Dermis blood vessel endothelial cell (primary cell): ENCODE measurements around the gene SUPT6H. TPM values are rescaled to one million over a fixed set of nuclear protein-coding genes. Genes with fewer than 3 reads are reported as not detected.
"Not testable (repeated sequence)": the region's sequence is repeated elsewhere in the genome, so short reads cannot be mapped to it uniquely, and the experiment has no call there.

Experiments
- DNase-seq: peaks from one replicate; pipeline ENCODE4 v3.0.0; 2010
- total RNA-seq: library from RNA; depleted of rRNA; stranded (reverse); fragments of >200 nt; gene quantifications from 2 replicates; pipeline ENCODE4 v1.2.3, GENCODE V29; 2014

The SUPT6H gene
- total RNA-seq, 1 donor from 2014 or later: 42.2 TPM

DNA sequence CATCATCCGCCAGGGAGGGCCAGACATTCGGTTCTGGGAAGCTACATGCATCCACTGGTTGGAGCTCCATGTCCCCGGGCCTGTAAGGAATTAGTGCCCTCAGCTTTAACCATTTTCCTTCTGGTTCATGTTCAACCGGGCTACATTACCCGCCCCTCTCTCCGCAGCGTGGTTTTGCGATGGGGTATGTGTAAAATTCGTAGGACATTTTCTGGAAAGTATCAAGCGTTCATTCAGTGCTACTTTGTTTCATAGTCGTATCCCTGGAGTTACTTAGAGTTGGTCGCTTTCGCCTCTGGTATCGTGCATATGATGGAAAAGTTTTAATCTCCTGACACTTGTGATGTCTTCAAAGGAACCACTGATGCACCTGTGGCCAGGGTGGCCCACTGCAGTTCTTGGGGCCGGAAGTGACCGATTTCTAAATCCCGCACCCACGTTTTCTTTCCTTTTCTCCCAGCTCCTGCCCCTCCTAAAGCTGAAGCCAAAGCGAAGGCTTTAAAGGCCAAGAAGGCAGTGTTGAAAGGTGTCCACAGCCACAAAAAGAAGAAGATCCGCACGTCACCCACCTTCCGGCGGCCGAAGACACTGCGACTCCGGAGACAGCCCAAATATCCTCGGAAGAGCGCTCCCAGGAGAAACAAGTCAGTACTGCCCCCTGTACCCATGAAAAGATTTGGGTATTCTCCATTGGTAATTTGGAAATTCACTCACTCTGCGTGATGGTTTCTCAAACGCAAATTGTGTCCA is 58.4 kb downstream of the SUPT6H start:
- DNase-seq: peak; percentile 27

DNA sequence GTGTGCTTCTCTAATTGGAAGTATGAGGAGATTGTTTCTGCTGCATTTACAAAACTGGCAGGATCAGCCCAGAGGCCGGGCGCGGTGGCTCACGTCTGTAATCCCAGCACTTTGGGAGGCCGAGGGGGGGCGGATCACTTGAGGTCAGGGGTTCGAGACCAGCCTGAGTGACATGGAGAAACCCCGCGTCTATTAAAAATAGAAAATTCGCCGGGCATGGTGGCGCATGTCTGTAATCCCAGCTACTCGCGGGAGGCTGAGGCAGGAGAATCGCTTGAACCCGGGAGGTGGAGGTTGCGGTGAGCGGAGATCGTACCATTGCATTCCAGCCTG is 59.0 kb downstream of the SUPT6H start:
- DNase-seq: not testable (repeated sequence)

DNA sequence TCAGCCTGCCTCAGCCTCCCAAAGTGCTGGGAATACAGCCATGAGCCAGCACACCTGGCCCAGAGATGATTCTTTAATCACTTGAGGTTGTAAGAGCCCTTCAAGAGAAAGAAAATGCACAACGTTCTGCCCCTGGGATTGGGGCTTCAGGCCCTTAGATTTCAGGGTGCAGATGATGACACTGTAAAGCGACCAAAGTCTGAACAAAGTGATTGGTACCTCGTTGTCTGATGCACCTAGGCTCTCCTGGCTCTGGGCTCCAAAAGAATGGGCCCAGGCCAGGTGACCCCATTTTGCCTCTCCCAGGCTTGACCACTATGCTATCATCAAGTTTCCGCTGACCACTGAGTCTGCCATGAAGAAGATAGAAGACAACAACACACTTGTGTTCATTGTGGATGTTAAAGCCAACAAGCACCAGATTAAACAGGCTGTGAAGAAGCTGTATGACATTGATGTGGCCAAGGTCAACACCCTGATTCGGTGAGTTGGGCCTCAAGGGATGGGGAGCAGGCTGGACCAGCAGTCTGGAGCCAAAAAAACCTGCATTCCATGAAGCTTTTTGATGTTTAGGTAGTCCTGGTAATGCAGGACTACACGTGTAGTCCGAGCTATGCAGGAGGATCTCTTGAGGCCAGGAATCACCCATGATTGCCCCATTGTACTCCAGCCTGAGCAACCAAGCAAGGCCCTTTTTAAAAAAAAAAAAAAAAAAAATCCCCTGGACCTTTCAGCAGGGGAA is 60.6 kb downstream of the SUPT6H start:
- no peak for DNase-seq

DNA sequence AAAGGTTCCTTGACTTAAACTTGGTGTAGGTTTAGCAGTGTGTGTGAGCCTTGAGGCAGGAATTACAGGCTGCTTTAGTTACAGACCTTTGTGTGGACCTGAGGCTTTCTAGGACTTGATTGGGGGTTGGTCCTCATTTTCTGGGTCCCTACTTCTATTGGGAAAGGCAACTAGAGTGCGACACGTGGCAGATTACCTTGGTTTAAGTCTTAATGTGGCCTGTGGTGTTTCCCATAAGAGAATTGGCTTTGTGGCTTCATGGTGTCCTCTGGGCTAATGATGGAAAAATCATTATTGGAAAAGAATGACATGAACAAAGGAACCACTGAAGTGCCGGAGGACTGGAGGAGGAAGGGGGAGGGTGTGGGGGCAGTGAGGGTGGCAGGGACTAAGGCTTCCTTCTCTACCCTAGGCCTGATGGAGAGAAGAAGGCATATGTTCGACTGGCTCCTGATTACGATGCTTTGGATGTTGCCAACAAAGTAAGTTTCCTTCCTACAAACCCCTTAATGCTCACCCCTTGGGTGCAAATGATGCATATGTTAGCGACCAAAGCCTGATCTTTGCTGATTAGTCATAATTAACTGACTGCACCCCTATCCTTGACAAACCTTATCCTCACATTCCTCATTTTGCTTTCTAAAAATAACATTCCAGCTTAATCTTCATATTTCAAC is 61.3 kb downstream of the SUPT6H start:
- no peak for DNase-seq

DNA sequence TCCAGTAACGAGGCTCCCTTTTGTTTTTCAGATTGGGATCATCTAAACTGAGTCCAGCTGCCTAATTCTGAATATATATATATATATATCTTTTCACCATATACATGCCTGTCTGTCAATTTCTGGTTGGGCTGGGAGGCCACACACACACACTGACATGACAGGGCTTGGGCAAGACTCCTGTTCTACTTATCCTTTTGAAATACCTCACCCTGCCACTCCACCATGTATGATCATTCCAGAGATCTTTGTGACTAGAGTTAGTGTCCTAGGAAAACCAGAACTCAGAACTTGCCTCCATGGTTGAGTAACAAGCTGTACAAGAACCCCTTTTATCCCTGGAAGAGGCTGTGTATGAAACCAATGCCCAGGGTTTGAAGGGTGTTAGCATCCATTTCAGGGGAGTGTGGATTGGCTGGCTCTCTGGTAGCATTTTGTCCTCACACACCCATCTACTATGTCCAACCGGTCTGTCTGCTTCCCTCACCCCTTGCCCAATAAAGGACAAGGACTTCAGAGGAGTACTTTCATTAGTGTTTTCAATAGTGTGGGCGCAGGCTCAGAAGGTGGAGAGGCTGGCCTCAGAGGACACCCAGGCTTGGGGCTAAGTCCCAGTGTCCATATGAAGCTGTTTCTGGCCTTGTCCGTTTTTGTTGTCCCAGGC is 62.0 kb downstream of the SUPT6H start:
- not testable (repeated sequence) for DNase-seq

DNA sequence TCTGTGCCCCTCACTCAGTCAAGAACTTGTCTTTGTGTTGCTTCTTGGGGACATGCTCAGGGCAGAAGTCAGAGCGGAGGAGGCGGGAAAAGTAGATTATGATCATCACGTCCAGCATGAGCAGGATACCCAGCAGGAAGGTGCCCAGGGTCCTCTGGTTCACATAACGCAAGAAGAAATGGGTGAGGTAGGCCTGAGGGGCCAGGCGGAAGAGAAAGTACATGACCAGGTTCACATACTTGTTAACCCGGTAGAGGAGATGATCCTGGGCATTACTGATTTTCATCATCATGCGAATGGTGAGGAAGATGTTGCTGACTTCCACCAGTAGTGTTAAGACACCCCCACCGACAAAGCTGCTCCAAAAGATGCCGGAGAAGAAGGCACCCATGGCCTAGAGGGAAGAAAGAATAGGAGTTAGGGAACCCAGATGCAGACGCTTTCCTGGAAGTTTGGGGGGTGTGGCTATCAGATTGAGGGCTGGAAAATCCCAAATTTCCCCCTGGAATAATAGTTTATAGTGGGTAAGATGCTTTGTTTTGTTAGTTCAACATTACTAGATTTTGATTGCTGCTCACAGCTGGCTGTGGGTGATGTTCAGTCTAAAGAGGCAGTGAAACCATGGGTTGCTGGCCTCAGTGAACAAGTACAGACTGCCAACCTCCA is 62.6 kb downstream of the SUPT6H start:
- DNase-seq: no peak

DNA sequence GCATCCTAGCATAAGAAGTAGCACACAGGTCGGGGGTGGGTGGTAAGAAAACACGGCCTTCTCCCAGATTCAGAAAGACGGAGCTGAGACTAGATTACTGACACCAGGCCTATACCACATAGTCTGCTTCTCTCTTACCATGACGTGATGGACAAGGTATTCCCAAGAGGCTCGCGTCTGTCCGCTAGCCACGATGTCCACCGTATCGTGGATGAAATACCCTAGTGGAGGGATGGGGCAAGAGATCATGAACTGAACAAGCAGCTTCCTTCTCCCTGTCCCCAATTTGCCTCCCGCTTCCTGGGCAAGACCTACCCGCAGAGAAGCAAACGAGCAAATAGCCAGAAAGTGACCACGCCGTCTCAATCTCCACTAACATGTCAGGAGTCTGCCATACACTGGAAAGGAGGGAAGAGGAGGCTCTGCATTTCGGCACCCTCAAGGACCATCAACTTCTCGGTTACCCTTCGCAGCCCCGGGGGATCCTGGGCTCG is 63.2 kb downstream of the SUPT6H start:
- DNase-seq: peak; percentile 34

DNA sequence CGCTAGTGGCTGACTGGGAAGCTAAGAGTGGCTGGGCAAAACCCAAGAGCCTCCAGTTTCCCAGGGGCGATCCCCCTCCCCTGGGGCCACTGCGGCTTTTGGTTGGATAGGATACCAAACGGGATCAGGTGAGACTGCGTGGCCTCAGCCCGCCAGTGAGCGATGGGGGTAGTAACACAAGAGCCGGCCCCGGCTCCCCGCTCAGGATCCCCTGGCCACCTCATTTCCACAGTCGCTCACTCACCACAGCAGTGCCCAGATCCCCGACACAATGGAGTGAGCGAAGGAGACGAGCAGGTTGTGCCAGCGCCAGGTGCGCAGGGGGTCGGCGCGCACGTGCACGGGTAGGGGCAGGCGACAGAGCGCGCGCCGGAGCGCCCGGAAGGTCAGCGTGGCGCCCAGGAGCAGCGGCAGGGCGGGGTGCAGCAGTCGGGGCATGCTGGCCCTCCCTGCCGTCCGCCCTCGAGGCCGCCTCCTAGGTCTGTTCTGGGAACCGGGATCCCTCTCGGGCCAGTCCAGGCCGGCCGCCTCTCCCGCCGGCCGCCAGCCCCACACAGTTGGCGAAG is 63.7 kb downstream of the SUPT6H start:
- peak; percentile 63 for DNase-seq

DNA sequence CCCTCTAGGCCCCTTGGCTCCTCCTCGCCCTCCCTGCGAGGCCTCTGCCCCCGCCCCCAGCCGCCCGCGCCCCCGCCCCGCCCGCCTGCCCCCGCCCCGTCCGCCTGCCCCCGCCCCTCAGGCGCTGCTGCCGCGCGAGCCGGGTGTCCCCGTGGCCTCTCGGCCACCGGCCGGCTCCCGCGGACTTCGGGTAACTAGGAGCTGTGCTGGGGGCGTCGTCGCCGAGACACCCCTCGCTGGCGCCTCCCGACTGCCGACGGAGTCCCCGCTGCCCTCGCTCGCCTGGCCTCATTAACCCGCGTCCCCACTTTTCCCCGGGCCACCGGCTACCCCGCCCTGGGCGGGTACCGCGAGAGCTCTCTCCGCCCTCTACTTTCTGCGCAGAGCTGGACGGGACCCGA is 64.2 kb downstream of the SUPT6H start, which contains the start of gene TLCD1:
TSS of gene TLCD1 (minus strand) at position 8 of the 401 bp plus-strand sequence. CDS start 136 bp downstream, outside the sequence.
- DNase-seq: peak; percentile 57

DNA sequence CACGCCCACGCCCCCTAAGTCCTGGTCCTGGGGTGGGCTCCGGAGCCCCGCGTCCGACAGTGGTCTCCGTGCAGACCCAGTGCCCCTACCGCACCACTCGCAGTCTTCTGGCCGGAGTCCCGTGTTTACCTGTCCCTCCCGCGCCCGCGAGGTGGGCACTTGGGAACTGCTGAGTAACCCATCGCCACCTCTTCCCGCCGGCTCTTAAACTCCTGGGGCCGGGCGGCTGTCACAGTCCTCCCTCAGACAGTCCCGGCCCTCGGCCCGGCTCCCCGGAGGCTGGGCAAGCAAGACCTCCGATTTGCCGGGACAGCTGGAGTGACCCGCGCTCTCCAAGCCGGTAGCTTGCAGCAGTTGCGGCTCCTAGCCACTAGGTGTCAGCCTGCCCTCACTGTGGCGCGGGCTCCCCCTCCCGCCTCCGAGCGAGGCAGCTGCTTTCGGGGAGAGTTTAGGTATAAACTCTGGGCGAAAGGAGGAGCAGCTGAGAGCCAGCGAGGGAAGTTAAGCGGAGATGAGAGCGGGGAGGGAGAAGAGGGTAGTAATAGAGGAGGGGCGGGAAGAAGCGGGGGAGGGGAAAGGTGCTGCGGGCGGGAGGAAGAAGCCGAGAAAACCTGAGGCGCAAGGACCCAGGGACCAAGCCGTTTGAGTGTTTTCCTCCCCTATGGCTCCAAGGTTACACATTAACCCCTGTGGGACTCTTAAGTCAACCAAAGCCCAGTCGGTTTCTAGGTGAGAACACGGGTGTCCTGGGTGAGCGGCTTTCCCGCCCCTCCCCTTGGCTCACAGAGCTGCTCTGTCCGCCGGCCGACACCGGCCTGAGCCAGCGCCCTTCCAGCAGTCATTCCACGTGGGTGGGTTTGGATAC is 64.9 kb downstream of the SUPT6H start:
- peak; percentile 94 for DNase-seq

DNA sequence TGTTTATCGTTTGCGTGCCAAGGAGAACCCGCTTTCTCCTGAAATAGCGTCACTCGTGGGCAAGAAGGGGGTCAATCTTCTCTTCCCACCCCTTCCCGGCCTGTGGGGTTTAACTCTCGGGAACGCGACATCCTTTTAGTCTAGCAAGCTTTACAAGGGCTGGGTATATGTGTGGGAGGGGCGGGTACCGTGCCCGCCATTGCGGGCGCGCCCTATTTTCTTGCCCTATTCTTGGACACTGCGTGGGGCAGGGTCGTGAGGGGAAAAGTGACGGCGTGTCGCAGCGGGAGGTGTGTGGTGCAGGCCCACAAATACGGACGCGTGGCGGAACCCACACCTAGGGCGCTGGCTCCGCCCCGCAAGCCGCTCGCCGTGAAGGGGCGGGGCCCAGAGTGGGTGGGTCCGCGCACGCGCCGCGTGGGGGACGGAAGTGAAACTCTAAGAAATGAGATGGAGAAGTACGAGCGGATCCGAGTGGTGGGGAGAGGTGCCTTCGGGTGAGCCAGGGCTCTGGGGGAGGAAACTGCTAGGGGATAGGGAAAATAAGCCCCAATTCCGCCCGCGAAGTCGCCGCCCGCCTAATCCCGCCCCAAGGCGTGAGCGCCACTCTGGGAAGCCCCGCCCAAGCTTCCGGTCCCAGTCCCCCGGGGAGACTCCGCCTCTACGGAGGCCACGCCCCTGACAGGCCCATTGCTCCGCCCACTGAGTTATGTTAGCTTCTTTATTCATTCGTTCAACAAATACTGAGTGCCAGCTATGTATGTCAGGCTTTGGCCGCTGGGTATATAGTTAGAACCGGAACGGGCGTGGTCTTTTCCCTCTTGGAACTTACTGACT is 66.6 kb downstream of the SUPT6H start, which contains the start of gene NEK8:
TSS of gene NEK8 (plus strand) at position 425 of the 837 bp plus-strand sequence. CDS start at position 451, 26 bp downstream.
- peak; percentile 93 for DNase-seq

DNA sequence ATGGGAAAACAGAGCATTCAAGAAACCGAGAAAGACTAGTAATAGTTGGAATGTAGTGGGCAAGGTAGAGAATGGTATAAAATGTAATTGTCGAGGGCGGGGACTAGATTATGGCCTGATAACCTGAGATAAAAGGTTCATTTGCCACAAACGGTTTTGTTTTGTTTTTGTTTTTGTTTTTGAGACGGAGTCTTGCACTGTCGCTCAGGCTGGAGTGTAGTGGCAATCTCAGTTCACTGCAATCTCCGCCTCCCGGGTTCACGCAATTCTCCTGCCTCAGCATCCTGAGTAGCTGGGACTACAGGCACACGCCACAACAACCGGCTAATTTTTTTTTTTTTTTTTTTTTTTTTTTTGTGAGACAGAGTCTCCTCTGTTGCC is 67.9 kb downstream of the SUPT6H start:
- DNase-seq: no peak

DNA sequence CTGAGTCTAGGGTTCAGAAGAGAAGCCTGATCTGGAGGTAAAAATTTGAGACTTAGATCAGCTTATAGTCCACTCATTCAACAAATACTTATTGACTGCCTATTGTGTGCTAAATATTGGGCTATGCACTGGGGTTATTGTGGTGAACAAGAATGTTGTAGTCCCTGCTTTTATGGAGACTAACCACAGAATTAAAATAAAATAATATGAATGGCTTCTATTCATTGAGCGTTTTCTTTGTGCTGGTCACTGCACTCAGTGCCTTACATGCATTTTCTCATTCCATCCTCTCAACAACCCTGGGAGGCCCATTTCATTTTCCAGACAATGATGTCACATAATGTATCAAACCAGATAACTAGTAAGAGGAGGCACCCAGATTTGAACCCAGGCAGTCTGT is 71.3 kb downstream of the SUPT6H start:
- no peak for DNase-seq

DNA sequence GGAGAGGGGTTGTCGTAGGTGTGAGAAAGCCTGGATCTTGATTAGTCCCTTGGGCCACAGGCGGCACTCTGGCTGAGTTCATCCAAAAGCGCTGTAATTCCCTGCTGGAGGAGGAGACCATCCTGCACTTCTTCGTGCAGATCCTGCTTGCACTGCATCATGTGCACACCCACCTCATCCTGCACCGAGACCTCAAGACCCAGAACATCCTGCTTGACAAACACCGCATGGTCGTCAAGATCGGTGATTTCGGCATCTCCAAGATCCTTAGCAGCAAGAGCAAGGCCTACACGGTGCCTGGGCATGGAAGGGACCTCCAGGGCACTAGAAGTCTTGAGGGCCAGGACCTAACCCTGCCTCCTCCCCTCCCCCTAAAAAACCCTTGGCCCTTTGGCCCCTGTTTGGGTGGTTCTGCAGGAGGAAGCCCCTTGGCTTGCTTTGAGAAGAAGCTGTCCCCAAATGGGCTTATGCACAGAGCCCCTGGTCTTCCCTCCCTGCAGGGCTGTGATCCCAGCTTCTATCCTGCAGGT is 72.8 kb downstream of the SUPT6H start:
- DNase-seq: no peak

DNA sequence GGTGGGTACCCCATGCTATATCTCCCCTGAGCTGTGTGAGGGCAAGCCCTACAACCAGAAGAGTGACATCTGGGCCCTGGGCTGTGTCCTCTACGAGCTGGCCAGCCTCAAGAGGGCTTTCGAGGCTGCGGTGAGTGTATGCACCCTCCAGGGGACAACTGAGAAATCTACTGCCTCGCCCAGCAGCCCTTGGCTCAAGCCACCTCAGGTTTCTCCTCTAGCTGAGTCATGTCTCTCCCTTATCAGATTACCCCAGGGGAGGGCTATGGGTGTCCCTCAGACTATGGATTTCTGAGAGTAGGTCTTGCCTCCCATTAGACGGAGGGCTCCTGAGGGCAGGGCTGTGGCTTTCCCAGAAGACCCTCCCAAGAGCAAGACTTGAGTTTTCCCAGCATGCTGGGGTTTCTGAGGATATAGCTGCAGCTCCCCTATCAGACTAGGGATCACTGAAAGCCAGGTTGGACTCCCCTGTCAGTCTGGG is 73.3 kb downstream of the SUPT6H start:
- DNase-seq: no peak

DNA sequence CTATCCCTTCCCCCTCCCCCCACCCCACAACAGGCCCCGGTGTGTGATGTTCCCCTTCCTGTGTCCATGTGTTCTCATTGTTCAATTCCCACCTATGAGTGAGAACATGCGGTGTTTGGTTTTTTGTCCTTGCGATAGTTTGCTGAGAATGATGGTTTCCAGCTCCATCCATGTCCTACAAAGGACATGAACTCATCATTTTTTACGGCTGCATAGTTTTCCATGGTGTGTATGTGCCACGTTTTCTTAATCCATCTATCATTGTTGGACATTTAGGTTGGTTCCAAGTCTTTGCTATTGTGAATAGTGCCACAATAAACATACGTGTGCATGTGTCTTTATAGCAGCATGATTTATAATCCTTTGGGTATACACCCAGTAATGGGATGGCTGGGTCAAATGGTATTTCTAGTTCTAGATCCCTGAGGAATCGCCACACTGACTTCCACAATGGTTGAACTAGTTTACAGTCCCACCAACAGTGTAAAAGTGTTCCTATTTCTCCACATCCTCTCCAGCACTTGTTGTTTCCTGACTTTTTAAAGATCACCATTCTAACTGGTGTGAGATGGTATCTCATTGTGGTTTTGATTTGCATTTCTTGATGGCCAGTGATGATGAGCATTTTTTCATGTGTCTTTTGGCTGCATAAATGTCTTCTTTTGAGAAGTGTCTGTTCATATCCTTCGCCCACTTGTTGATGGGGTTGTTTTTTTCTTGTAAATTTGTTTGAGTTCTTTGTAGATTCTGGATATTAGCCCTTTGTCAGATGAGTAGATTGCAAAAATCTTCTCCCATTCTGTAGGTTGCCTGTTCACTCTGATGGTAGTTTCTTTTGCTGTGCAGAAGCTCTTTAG is 74.1 kb downstream of the SUPT6H start:
- DNase-seq: not testable (repeated sequence)

DNA sequence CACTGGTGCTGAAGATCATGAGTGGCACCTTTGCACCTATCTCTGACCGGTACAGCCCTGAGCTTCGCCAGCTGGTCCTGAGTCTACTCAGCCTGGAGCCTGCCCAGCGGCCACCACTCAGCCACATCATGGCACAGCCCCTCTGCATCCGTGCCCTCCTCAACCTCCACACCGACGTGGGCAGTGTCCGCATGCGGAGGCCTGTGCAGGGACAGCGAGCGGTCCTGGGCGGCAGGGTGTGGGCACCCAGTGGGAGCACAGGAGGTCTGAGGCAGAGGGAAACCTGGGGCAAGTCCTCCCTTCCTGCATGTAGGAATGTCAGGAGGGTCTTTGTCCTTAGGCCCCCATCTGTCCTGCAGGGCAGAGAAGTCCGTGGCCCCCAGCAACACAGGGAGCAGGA is 75.3 kb downstream of the SUPT6H start:
- DNase-seq: no peak
